HG03103 (cell line): ENCODE data around the gene USP22.
A peak's percentile ranks its signal among the peaks of the same experiment; 100 is the strongest.

Experiments
- ATAC-seq: cut with Tn5 transposase; IDR thresholded peaks from one replicate; pipeline ENCODE4 v1.9.1; 2021; ENCODE audit warnings: low read depth; ENCODE audit not compliant: unreplicated experiment

Gene USP22

DNA sequence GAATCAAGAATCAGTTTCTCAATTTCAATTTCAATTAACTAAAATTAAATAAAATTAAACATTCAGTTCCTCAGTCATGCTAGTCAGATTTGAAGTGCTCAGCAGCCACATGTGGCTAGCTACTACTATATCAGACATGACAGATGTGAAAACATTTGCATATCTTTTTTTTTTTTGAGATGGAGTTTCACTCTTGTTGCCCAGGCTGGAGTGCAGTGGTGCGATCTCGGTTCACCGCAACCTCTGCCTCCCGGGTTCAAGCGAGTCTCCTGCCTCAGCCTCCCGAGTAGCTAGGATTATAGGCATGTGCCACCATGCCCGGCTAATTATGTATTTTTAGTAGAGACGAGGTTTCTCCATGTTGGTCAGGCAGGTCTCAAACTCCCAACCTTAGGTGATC is 10.2 kb upstream of the USP22 start:
- ATAC-seq: peak; percentile 50

DNA sequence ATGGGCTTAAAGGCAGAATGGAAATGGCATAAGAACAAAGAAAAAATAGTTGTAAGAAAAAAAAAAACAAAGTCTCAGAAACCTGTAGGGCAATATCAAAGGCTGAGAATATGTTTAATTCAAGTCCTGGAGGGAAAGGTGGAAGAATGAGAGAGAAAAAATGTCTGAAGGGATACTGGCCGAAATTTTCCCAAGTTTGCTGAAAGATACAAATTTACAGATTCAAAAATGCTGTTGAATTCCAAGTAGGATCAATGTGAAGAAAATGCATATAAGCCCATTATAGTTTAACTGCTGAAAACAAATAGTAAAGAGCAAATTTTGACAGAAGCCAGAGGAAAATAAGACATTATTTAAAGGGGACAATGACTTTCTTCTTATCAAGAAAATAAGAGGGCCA is 6.6 kb upstream of the USP22 start:
- ATAC-seq: no peak

DNA sequence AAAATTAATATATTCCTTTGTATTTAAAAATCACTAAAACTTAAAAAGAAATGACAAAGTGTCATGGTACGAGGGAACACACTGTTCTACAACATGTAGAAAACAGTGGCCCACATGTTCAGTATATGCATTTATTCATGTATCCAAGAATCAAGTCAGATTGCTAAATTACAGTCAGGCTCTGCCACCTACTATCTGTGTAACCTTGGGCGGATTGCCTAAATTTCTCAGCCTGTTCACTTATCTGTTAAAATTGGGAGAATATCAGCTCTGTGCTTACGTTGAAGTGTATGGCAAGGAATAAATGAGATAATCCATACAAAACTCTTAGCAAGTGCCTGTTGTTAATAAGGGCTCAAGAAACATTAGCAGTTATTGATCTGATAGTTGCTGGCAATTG is 3.4 kb upstream of the USP22 start:
- no peak for ATAC-seq

DNA sequence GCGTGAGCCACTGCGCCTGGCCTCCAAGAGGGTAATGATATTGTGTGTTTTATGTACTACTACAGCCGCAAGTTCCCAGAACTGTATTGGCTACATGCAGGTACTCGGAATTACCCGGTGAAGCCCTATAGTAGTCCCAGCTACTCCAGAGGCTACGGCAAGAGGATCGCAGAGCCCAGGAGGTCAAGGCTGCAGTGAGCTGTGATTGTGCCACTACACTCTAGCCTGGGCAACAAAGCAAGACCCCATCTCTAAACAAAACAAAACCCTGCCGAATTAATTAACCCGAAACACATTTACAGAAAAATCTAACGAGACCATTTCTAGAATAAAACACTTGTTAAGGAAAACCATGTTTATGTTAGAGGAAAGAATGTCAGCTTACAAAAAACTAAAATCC is 2.2 kb upstream of the USP22 start:
- no peak for ATAC-seq

DNA sequence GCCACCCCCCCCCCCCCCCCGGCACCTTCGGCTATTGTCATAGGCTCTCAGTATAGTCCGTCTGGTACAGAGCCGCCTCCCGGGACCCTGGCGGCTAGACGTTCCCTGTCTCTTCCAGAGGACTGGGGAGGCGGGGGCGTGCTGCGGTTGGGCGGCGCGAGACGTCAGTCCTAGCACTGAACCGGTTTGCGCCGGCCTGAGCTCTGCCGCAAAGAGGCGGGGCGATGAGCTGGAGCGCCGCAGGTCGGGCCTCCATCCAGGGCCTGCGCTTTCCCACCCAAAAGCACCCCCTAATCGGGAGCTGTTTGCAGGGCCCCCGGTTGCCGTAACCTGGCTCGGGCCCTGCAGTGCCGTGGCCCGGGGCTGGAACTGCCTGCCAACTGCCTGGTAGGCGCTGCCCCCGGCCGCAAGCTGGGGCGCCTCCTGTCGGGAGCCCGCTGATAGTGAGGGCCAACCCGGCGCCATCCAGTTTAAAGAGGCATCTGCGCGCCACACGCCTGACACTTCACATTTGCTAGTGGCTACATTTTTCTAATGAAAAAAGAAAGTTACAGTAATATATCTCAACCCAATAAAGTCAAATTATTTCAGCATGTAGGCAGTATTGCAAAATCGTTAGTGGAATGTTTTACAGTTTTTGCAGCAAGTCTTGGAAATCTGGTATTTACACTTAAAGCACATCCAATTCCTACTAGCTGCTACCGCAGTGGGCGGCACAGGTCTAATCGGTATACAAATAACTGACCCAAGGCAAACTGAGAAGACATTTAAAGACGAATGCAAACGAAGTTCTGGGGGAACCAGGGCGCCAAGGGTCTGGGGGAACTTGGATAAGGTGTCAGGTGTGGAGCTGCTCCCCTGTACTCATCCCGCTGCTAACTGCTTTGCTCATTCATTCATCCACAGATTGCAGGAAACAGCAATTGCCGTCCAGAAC is 753 bp upstream of the USP22 start:
- peak; percentile 80 for ATAC-seq

DNA sequence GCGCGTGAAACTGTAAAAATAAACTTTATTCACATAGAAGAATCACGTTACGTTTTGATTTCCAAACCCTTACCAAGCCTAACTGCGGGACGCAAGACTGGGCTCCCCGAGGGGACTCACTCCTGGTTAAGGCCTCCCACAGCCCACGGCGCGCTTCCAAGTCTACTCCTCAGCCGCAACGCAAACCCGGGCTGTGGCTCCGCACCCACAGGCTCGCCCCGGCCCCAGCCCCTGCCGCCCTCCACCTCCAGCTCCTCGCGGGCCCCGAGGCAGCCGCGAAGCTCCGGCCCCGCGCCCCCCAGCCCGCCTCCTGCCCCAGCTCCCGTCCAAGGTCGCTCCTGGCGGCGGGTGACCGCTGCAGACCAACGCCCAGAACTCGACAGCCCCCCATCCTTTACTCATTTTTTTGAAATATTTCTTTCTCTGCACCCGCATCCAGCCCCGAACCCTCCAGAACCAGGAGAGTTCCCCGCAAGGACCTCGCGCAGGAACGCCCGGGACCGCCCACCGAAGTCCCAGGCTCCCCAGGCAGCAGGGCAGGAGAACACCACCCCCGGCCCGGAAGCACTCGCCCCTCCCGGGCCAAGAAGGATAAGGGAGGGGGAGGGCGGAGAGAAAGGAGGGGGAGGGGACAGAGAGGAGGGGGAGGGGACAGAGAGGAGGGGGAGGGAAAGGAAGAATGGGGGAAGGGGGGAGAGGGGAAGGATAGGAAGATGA is 912 bp downstream of the USP22 start:
- ATAC-seq: no peak

DNA sequence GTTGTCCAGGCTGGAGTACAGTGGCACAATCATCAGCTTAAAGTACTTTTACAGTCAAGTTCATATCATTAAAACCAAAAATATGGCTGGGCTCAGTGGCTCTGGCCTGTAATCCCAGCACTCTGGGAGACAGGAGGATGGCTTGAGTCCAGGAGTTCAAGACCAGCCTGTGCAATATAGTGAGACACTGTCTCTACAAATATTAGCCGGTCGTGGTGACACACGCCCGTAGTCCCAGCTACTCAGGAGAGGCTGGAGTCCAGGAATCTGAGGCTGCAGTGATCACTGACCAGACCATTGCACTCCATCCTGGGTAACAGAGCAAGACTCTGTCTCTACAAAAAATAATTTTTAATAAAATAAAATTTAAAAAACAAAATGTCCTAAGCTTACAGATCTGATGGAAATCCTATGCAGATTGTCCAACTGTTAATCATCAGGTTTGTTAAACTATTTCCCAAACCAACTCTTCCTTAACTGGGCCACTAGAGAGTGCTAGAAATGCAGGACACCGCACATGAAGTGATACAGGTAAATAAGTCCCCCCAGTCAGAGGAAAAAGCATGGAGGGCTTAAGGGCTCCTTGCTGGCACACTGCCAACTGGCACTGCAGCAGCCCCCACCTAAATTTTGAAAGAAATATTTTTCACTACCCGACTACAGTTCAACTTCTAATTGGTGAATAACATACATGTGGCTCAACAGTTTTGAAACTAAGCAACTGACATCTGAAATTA is 2.8 kb downstream of the USP22 start:
- ATAC-seq: no peak

DNA sequence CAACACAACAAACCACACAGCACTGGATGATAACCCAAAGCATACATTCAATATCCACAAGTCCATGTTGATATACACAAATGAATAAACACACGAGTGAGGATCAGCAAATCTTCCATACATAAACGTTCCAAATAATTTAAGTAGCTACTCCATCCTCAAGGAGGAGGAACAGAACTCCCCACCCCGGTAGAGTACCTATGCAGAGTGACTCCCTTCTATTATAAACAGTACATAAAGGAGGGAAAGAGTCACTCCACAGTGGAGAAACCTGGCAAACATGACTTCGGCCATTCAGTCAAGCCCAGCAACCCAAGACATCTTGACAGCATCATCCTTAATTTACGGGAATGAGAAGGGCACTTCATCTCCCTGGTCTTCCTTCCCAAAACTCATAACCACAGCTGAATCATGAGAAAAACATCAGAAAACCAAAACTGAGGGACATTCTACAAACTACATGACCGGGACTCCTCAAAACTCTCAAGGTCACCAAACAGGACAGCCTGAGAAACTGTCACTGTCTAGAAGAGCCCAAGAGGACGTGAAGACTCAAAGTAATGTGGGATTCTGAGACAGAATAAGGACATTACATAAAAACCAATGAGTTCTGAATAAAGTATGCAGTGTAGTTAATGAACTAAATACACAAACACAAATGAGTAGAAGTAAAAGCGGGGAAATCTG is 5.6 kb downstream of the USP22 start:
- no peak for ATAC-seq

DNA sequence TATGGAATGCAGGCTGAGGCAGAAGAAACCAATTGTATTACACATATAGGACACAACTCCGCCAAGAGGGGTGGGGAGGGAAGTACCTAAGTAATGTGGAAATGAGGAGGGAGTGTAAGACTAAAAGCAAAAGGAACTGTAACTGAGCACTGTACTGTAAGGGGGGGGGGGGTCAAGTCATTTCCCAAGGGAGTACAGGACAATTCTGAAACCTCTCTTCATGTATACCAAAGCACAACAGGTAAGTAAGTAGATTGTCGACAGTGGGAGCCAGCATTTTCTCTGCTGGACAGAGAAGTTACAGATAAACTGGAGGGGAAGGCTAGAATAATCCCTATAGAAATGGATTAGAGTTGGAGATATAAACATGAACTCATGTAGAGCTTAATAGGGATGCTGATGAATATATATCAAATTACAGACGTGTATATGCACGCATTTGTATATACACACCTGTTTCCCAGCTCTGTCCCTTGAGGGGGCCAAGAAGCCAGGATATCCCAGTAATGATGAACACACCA is 6.4 kb downstream of the USP22 start:
- no peak for ATAC-seq

DNA sequence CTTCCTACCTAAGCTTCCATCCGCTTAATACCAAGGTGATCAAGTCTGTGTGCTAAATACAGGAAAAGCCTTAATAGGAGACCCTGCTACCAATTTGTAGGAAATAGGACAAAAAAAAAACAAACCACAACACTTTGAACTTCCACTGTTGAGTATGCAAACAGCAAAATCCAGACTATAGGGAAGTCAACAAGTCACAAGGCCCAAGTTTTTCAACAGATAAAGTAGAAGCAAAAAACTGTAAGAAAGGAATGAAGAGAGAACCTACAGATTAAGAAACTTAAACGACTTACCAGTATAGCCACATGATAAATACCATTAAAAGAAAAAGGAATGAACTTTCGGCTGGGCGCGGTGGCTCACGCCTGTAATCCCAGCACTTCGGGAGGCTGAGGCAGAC is 7.4 kb downstream of the USP22 start:
- ATAC-seq: no peak

DNA sequence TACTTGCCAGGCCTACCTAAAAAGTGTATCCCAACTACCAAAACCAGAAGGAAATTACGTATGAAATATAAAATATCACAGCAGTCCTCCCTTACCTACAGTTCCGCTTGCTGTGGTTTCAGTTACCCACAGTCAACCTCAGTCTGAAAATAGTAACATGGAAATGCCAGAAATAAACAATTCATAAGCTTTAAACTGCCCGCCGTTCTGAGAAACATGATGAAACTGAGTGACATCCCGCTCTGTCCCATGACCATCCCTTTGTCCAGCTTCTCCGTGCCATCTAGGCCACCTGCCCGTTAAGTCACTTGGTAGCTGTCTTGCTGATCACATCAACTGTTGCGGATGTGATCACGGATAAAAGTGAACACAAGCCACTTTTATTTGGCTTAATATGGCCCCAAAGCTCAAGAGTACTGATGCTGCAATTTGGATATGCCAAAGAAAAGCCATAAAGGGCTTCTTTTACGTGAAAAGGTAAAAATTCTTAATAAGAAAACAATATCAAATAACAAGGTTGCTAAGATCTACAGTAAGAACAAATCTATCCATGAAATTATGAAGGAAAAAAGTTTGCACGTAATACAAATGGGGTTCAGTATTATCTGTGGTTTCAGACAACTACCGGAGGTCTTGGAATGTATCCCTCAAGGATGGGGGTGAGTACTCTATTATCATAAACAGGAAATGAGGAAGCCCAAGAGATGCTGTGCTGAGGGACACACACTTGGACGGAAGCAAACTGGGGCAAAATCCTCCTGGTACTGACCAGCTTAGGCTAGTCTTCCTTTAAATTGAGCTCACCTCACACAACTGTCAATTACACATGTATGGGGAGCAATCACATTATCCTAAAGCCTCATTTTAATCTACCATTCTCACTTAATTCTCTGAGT is 8.2 kb downstream of the USP22 start:
- peak; percentile 74 for ATAC-seq

DNA sequence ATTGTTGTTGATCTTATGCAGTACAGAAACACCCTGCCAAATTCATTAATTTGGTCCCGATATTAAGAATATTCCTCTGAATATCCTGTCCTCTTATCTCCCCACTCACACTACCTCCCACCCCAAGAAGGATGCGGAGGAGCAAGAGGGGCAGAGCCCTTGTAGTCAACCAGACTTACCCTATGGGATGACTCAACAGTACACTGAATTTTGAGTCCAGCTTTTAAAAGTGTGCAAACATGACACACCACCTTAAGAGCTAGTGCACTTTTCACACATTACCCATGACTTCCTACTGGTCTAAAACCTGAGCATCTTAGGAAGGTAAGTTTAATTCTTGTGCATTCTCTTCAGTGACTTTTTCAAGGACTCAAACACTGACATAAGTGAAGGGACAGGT is 9.5 kb downstream of the USP22 start:
- no peak for ATAC-seq

DNA sequence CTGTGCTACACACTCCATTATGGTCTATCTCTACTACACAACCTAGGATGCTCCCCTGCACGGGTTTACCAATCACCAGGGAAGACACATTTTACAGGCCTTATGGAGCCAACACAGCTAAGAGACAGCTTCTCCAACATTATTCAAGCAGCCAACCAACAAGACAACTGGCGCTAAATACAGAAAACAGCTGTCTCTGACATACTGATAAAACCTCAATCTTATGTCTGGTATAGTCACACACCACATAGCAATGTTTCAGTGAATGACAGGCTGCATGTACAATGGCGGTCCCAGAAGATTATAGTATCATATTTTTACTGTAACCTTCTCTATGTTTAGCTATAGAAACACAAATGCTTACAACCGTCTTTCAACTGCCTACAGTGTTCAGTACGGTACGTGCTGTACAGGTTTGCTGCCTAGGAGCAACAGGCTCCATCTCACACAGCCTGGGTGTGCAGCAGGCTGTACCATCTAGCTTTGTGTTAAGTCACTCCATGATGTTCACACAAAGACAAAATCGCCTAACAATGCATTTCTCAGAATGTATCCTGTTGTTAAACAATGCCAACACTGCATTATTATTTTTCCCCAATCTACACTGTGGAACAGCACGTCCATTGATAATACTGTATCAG is 10.9 kb downstream of the USP22 start:
- no peak for ATAC-seq

DNA sequence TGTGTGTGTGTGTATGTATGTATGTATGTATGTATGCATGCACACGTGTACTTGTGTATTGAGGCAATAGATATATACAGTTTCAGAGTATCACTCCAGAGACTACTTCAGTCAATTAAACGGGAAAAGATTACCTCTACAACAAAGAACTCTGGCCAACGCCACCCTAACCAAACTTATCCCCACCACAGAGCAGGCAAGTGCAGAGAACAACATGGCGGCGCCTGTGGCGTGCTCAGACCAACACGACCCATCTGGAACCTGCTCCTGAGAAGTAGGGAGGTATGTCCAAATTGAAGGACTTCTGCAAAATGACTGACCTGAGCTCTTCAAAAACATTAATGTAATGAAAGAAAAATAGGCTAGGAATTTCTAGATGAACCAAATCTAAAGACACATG is 12.4 kb downstream of the USP22 start:
- ATAC-seq: no peak

DNA sequence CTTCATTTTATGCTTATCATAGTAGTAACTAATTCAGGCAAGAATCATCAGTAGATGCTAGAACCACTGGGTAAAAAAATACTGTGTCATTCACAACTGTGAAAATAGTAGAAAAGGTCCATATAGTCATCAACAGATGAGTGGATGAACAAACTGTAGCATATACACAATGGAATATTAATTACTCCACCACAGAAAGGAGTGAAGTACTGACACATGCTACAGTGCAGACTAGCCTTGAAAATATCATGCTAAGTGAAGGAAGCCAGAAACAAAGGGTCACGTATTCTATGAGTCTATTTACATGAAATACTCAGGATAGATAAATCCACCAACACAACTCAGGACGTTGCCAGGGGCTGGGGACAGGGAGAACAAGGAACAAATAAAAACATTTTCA is 13.3 kb downstream of the USP22 start:
- no peak for ATAC-seq

DNA sequence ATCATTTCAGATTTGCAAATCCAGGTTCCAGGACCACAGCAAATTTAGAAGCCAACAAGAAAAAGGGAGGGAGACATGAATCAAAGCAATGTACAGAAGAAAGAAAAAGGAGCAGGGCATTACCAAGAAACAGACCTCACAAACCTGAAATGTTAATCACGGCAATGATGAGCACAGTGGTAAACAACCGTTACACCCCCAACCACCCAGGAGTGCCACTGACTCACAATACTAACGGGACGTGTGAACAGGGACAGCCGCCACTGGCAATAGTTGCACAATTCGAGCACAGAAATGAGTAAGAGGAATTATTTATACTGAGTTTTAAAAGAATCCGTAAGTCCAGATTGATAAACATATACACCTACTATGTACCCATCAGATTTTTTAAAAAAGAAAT is 13.8 kb downstream of the USP22 start:
- ATAC-seq: no peak

DNA sequence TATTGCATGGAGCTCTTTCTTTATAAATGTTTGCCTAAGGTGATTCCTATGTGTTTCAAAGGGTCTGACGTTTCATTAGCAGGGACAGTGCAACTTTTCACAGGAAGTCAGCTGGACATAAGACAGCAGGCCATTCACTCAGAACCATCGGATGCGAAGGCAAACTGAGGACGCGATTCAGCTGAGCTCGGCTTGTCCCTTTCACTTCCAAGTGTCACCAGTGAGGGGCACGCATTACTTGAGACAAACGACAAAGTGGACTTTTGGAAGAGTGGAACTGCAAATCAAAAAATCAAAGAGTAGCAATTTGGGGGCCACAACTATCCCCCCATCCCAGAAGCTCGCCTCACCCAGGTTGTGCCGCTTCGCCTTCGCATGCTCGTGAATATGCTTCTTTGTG is 14.6 kb downstream of the USP22 start:
- ATAC-seq: no peak

DNA sequence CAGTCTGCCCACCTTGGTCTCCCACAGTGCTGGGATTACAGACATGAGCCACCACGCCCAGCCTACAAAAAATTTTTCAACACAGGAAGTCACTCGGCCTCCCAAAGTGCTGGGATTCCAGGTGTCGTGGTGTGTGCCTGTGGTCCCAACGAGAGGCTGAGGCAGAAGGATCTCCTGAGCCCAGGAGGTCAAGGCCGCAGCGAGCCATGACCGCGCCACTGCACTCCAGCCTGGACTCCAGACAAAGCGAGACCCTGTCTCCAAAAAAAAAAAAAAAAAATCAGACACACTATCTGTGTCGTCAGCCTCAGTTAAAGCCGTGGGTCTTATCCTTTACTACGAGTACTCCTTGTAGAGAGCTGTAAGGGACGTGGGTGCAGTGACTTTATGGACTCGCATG is 15.8 kb downstream of the USP22 start:
- ATAC-seq: no peak

DNA sequence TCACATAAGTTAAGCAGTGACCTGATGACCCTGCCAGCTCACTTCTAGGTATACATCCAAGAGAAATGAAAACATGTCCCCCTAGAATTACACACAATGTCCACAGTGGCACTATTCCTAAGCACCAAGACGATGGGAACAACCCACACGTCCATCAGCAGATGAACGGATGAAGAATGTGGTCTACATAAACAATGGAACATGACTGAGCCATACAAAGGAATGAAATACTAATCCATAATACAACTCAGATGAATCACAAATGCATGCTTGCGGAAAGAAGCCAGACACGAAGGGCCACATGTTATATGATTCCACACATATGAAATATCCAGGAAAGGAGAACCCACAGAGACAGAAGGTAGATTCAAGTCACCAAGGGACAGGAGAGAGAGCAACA is 17.4 kb downstream of the USP22 start:
- no peak for ATAC-seq
